ENCODE measurements around the gene GNAT3. TPM values are rescaled to one million over a fixed set of nuclear protein-coding genes. Genes with fewer than 3 reads are reported as not detected.

GNAT3 gene
- total RNA-seq, 1 experiment from 2014 or later = not detected

- Histone ChIP-seq H3K9me3 (no peaks in the 10 kb centered on the region), H3K36me3 (no peaks in the 10 kb centered on the region), H3K4me3 (no peak overlapping the region), H3K27me3 (no peaks in the 10 kb centered on the region)
- DNase-seq = no peak
Measured at GRCh38 chr7:80480566-80480965, 31.3 kb downstream of the GNAT3 start.

GRCh38 chr7:80478683-80479082 is 33.2 kb downstream of the GNAT3 start:
- Histone ChIP-seq H3K27me3 (no peaks in the 10 kb centered on the region), H3K36me3 (no peaks in the 10 kb centered on the region), H3K9me3 (no peaks in the 10 kb centered on the region), H3K4me3 (no peak overlapping the region)
- DNase-seq = peak; percentile 5

GRCh38 chr7:80476035-80476434 is 35.8 kb downstream of the GNAT3 start:
- no peak for DNase-seq

GRCh38 chr7:80475383-80475782 is 36.5 kb downstream of the GNAT3 start:
- no peak for DNase-seq
- no peak overlapping the region for H3K4me3 ChIP-seq
- H3K27me3 ChIP-seq = no peaks in the 10 kb centered on the region
- H3K9me3 ChIP-seq = no peaks in the 10 kb centered on the region
- H3K36me3 ChIP-seq = no peaks in the 10 kb centered on the region

More at GRCh38 chr7:80476035-80476434, 35.8 kb downstream of the GNAT3 start:
- H3K36me3 ChIP-seq = no peaks in the 10 kb centered on the region
- H3K4me3 ChIP-seq = no peak overlapping the region
- H3K9me3 ChIP-seq = no peaks in the 10 kb centered on the region
- no peaks in the 10 kb centered on the region for H3K27me3 ChIP-seq

- no peak for DNase-seq
- no peaks in the 10 kb centered on the region for H3K27me3 ChIP-seq
- no peak overlapping the region for H3K4me3 ChIP-seq
- no peaks in the 10 kb centered on the region for H3K9me3 ChIP-seq
- no peaks in the 10 kb centered on the region for H3K36me3 ChIP-seq
Measured at GRCh38 chr7:80473751-80474150, 38.1 kb downstream of the GNAT3 start.

- H3K36me3 ChIP-seq = no peaks in the 10 kb centered on the region
- DNase-seq = no peak
- H3K4me3 ChIP-seq = no peak overlapping the region
Measured at GRCh38 chr7:80472491-80473200, 39.2 kb downstream of the GNAT3 start.

GRCh38 chr7:80468931-80469714 is 42.7 kb downstream of the GNAT3 start:
- Histone ChIP-seq H3K27me3 (no peaks in the 10 kb centered on the region), H3K9me3 (no peaks in the 10 kb centered on the region), H3K36me3 (no peaks in the 10 kb centered on the region), H3K4me3 (no peak overlapping the region)
- no peak for DNase-seq

More at GRCh38 chr7:80472491-80473200, 39.2 kb downstream of the GNAT3 start:
- no peaks in the 10 kb centered on the region for H3K9me3 ChIP-seq
- no peaks in the 10 kb centered on the region for H3K27me3 ChIP-seq

GRCh38 chr7:80467069-80467468 is 44.8 kb downstream of the GNAT3 start:
- Histone ChIP-seq H3K27me3 (no peaks in the 10 kb centered on the region), H3K4me3 (no peak overlapping the region), H3K36me3 (no peaks in the 10 kb centered on the region), H3K9me3 (no peaks in the 10 kb centered on the region)
- DNase-seq = no peak

GRCh38 chr7:80466636-80467035 is 45.2 kb downstream of the GNAT3 start:
- Histone ChIP-seq H3K36me3 (no peaks in the 10 kb centered on the region), H3K4me3 (no peak overlapping the region), H3K27me3 (no peaks in the 10 kb centered on the region), H3K9me3 (no peaks in the 10 kb centered on the region)
- DNase-seq = no peak

GRCh38 chr7:80464211-80464610 is 47.7 kb downstream of the GNAT3 start:
- no peak overlapping the region for H3K4me3 ChIP-seq
- DNase-seq = no peak
- H3K27me3 ChIP-seq = no peaks in the 10 kb centered on the region
- no peaks in the 10 kb centered on the region for H3K9me3 ChIP-seq
- no peaks in the 10 kb centered on the region for H3K36me3 ChIP-seq

- H3K27me3 ChIP-seq = no peaks in the 10 kb centered on the region
- no peaks in the 10 kb centered on the region for H3K9me3 ChIP-seq
- H3K4me3 ChIP-seq = no peak overlapping the region
- no peak for DNase-seq
- no peaks in the 10 kb centered on the region for H3K36me3 ChIP-seq
Measured at GRCh38 chr7:80463272-80463920, 48.5 kb downstream of the GNAT3 start.

- Histone ChIP-seq H3K4me3 (no peak overlapping the region), H3K9me3 (no peaks in the 10 kb centered on the region), H3K27me3 (no peaks in the 10 kb centered on the region), H3K36me3 (no peaks in the 10 kb centered on the region)
- DNase-seq = no peak
Measured at GRCh38 chr7:80460857-80461256, 51.0 kb downstream of the GNAT3 start.

GRCh38 chr7:80459776-80460510 is 51.9 kb downstream of the GNAT3 start:
- no peak for DNase-seq
- Histone ChIP-seq H3K36me3 (no peaks in the 10 kb centered on the region), H3K9me3 (no peaks in the 10 kb centered on the region)

GRCh38 chr7:80458822-80459725 is 52.8 kb downstream of the GNAT3 start:
- Histone ChIP-seq H3K4me3 (no peak overlapping the region), H3K36me3 (no peaks in the 10 kb centered on the region), H3K9me3 (no peaks in the 10 kb centered on the region), H3K27me3 (no peaks in the 10 kb centered on the region)
- DNase-seq = no peak

More at GRCh38 chr7:80459776-80460510, 51.9 kb downstream of the GNAT3 start:
- H3K4me3 ChIP-seq = no peak overlapping the region
- H3K27me3 ChIP-seq = no peaks in the 10 kb centered on the region

GRCh38 chr7:80453699-80454340 is 58.0 kb downstream of the GNAT3 start:
- no peak for DNase-seq
- Histone ChIP-seq H3K36me3 (no peaks in the 10 kb centered on the region), H3K4me3 (no peak overlapping the region), H3K9me3 (no peaks in the 10 kb centered on the region), H3K27me3 (no peaks in the 10 kb centered on the region)

All from MG63 (cell line).